ENCODE results near the gene PGC.

- TF ChIP-seq EZH2 (optimal IDR thresholded peaks at IDR 0.05; ENCODE audit: low read depth, low read length) (no peak), EZH2phosphoT487 (IDR thresholded peaks at IDR 0.05; ENCODE audit: low read length) (no peak)
- TF ChIP-seq, protein P1, sequence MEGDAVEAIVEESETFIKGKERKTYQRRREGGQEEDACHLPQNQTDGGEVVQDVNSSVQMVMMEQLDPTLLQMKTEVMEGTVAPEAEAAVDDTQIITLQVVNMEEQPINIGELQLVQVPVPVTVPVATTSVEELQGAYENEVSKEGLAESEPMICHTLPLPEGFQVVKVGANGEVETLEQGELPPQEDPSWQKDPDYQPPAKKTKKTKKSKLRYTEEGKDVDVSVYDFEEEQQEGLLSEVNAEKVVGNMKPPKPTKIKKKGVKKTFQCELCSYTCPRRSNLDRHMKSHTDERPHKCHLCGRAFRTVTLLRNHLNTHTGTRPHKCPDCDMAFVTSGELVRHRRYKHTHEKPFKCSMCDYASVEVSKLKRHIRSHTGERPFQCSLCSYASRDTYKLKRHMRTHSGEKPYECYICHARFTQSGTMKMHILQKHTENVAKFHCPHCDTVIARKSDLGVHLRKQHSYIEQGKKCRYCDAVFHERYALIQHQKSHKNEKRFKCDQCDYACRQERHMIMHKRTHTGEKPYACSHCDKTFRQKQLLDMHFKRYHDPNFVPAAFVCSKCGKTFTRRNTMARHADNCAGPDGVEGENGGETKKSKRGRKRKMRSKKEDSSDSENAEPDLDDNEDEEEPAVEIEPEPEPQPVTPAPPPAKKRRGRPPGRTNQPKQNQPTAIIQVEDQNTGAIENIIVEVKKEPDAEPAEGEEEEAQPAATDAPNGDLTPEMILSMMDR (IDR thresholded peaks at IDR 0.05; ENCODE audit: low read length) = no peak
Observed at GRCh38 chr6:41697861-41698781, 49.1 kb downstream of the PGC start.

Measured in MM.1S (cell line).